NCI-H2107 treated with DMSO at 0.1 percent for 48 hours (cell line): ENCODE measurements around the gene FHOD1.
A peak's percentile ranks its signal among the peaks of the same experiment; 100 is the strongest.

Source experiments
- DNase-seq: peaks from one replicate; lab custom pipeline; 2025; ENCODE audit not compliant: unreplicated experiment; lab: John Stamatoyannopoulos, UW

FHOD1 gene

DNA sequence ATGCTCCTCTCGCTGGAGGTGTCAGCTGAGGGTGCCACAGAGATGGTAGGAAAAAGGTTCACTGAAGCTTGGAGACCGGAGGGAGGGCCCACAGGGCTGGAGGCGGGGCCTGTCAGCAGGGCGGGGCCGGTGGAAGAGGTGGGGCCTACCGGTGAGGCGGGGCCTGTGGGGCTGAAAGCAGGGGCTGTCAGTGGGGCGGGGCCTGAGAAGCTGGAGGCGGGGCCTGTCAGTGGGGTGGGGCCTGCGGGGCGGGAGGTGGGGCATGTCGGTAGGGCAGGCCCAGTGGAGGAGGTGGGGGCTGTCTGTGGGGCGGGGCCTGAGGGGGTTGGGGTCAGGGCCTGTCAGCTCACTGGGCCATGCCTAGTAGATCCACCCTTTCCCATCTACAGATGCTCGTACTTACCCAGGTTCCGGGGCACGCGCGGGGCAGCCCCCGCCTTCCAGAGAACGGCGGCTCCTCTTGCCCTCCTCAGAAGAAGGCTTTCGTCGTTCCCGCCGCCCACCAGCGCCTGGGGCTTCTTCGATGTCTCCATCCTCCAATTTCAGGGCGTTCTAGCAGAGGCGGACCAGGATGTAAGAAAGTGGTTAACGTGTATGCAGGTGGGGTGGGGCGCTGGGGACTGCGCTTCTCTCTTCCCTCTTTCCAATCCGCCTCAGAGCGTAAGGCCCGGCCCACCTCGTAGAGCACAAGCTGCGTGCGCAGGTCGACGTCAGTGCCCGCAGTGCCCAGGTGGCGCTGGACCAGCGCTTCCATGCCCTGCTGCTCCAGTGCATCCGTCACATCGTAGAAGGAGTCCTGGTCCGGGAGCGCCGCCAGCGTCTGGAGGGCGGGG, 10.5 kb downstream of the FHOD1 start:
- no peak for DNase-seq

DNA sequence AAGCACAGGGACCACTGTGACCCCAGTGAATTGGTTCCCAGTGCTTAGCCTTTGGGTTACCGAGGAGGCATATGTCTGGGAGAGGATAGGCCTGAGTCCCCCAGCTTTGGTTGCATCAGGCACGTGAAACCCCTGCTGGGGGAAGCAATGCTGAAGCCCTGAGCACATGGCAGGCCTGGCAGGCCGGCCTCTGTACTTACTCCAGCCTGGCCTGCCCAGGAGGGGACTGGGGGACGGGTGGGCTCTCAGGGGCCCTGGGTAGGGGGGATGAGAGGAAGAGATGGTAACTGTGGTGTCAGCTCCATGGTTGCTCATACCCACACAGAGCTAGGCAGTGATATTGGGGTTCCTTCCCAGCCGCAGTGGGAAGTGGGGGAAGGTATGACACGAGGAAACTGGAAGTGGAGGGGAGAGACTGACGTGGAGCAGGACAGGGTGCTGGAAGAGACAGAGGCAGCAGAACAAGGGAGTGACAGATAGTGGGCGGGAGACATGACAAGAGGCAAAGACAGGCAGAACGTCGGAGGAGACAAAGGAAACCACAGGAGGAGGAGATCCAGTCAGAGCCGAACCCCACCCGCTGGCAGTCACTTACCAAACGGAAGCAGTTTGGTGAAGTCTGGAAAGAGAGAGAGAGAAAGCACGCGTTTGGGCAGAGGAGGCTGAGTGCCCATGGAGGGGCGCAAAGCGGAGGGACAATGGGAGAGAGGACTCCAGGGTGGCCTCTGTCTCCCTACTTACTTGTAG, 11.3 kb downstream of the FHOD1 start:
- no peak for DNase-seq

DNA sequence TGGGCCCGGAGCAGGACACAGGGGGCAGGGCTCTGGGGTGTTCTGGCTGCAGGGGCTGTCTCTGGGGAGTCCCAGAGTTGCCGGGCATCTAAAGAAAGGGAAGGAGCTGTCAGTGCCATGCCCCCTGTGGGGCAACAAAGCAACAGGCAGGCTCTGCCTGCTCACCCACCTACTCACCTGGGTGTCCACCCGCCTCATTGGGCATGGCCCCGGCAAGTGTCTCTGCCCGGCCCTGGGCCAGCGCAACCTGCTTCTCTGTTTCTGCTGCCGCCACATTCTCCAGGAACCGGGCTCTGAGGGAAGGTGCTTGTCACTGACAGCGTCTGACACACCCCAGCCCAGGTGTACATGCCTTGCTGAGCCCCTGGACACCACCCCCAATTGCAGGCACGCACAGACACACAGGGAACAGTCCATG, 13.1 kb downstream of the FHOD1 start:
- no peak for DNase-seq

DNA sequence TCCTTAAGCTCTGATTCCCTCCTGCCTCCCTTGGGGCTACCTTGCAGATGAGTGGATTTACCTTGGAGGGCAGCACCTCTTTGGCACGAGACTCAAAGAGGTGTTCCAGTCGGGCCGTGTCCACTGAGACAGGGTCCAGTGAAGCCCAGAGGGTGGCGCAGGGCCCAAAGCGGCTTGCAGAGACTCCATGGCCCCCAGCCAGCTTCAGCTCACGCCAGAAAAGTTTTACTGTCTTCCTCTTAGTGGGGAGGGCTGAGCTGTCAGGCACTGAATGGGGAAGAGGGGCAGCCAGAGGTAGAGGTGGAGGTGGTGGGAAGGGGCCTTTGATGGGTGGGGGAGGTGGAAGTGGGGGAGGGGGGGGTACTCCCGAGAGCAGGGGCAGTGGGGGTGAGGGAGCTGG, 13.7 kb downstream of the FHOD1 start:
- DNase-seq: no peak

DNA sequence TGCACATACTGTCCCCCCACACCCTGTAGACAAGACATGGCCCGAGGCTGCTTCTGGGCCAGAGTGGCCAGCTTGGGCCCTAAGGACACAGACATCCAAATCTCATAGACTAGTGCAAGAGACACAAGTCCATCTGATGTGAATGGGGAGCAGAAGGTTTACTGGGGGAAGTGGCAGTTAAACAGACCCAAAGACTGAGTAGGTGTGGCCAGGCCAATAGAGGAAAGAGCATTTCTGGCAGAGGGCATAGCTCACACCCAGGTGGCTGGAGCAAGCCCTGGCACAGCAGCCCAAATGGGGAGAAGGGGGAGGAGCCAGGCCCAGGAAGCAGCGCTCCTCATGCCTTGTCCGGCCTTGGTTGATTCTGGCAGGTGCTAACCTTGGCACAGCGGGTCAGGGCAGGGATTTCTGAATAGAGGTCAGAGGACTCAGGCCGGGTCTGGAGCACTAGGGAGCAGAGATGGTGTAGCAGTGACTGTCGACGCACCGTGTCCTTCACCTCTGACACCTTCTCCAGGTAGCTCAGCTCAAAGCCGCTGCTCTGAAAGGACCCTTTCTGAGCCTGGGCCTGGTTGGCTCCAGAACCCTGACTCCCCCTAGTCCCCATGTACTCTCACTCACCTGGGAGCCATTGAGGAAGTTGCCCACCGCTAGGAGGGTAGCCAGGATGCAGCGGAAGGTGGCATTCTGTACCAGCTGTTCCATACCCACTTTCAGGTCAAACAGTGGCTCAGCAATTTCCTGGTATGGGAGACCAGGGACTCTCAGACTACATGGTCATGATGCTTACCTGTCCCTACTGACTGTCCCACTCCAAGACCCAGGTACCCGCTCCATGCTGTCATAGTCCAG, 16.2 kb downstream of the FHOD1 start:
- DNase-seq: no peak

- DNase-seq: no peak
Observed at GRCh38 chr16:67229906-67230808, 17.1 kb downstream of the FHOD1 start.

- no peak for DNase-seq
Observed at GRCh38 chr16:67228905-67229304, 18.4 kb downstream of the FHOD1 start.

- no peak for DNase-seq
Observed at GRCh38 chr16:67228034-67228785, 19.1 kb downstream of the FHOD1 start.

DNA sequence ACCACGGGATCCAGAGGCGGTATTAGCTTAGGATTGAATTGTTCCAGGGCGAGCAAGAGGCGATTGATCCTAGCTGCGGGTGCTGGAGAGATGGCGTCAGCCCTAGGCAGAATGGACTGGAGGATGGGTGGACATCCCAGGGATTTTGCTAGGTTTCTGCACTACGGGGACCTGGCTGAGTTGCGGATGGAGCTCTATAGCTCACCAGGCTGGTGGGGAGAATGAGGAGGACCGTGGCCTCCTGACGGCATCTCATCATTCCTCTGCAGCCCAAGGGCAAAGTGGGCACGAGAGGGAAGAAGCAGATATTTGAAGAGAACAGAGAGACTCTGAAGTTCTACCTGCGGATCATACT, 19.7 kb downstream of the FHOD1 start:
- DNase-seq: no peak

GRCh38 chr16:67226804-67227566, 20.3 kb downstream of the FHOD1 start, which contains the start of gene TMEM208:
TSS of gene TMEM208 (plus strand) at chr16:67227130. CDS start at chr16:67227219, 89 bp downstream.
- DNase-seq: peak; percentile 87

GRCh38 chr16:67226295-67226803, 20.9 kb downstream of the FHOD1 start:
- no peak for DNase-seq

GRCh38 chr16:67223992-67224391, 23.3 kb downstream of the FHOD1 start:
- DNase-seq: no peak

GRCh38 chr16:67216612-67217490, 30.4 kb downstream of the FHOD1 start:
- DNase-seq: no peak

- no peak for DNase-seq
Observed at GRCh38 chr16:67215706-67216105, 31.6 kb downstream of the FHOD1 start.

DNA sequence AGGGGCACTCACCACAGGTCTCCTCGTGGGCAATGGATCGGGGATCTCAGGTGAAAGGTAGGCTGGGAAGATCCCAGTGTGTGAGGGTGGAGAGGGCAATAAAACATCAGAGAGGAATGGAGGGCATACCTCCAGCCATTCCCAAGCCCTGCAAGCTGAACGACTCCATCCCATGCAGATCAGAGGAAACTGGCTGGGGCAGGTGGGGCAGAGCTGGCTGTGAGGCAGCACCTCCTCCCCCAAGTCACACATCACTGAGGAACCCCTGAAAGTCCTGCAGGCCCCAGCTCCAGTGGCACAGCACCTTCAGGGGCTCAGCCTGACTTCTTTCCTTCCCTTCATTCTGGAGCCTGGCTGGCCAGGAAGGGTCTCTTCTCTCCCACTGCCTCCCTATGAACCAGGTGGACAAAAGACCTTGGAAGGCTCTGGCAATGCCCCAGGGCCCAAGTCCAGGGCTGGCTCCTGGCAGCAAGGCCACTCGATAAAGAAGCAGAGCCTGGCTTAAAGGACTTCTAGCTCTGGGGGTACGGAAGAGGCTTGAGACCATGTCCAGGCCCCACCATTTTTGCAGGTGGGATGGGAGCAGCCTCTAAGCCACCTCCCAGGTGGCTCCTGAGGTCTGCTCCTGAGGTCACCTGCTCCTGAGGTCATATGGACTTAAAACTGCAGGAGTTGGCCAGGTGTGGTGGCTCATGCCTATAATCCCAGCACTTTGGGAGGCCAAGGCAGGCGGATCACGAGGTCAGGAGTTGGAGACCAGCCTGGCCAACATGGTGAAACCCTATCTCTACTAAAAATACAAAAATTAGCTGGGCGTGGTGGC, 33.9 kb downstream of the FHOD1 start:
- no peak for DNase-seq

DNA sequence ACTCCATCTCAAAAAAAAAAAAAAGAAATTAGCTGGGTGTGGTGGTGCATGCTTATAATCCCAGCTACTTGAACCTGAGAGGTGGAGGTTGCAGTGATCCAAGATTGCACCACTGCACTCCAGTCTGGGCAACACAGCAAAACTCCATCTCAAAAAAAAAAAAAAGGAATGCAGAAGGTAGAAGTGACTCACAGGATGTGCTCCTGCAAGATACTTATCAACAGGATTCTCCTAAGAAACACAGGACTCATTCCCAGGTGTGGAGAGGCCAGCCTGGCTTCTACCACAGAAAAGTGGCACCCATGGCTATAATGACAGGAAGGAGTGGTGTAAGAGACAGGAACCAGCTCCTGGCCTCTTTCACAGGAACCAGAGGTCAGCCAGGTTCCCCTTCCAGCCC, 34.5 kb downstream of the FHOD1 start:
- no peak for DNase-seq

- no peak for DNase-seq
Observed at GRCh38 chr16:67211674-67212073, 35.6 kb downstream of the FHOD1 start.
